Endothelial cell of umbilical vein (primary cell): ENCODE results near the gene FMNL1. TPM values are rescaled to one million over a fixed set of nuclear protein-coding genes. Genes with fewer than 3 reads are reported as not detected.

Experiments used
- BruUV-seq: library from RNA; stranded (reverse); fragments of 400-500 nt; replicated peaks from 2 replicates; lab custom pipeline; 2021; lab: Mats Ljungman, UMichigan
- CTCF ChIA-PET: fragments of 300-600, 350-600 bp; sonication (Branson Sonifier 250); formaldehyde crosslinking; loops from one replicate; lab custom pipeline; 2021; ENCODE audit warnings: antibody characterized with exemption, inconsistent platforms; lab: Charles Lee
- POLR2A ChIA-PET: fragments of 300-600, 350-600 bp; sonication (Branson Sonifier 250); formaldehyde crosslinking; loops from one replicate; lab custom pipeline; 2021; ENCODE audit warnings: antibody characterized with exemption, inconsistent platforms; lab: Charles Lee
- DNase-seq: peaks from one replicate; pipeline ENCODE4 v3.0.0-alpha.2; 2011; ENCODE audit warnings: low read depth, low spot score
- FAIRE-seq: peaks from 2 replicates; lab custom pipeline; 2011; peaks lifted over from hg19 to GRCh38; lab: Jason Lieb, UNC
- H2AFZ ChIP-seq: 2 replicates; pipeline ENCODE4 v1.6.0; 2012; ENCODE audit warnings: low read depth, low read length, control low read depth, inconsistent platforms
- H3K27ac ChIP-seq: 2 replicates; pipeline ENCODE4 v1.5.1; 2011; ENCODE audit warnings: low read depth, mild to moderate bottlenecking, control low read depth, low read length, moderate library complexity; ENCODE audit not compliant: insufficient read depth
- H3K27me3 ChIP-seq, 2 experiments: 2 replicates each; pipeline versions ENCODE4 v1.6.0 to v1.6.1; 2011; ENCODE audit warnings: low read length in 2 of 2, mixed read lengths in 1 of 2; ENCODE audit not compliant: control insufficient read depth in 2 of 2, insufficient read depth in 2 of 2
- H3K36me3 ChIP-seq, 2 experiments: 2 replicates in 1 of 2; 3 replicates in 1 of 2; pipeline ENCODE4 v1.5.1; 2011; ENCODE audit warnings: low read length in 2 of 2, mild to moderate bottlenecking in 1 of 2, moderate library complexity in 1 of 2; ENCODE audit not compliant: control insufficient read depth in 2 of 2, insufficient read depth in 2 of 2; ENCODE audit errors: extremely low read depth in 1 of 2
- H3K4me1 ChIP-seq: 3 replicates; pipeline ENCODE4 v1.5.1; 2011; ENCODE audit warnings: mild to moderate bottlenecking, low read length; ENCODE audit not compliant: control insufficient read depth, insufficient read depth; ENCODE audit errors: extremely low read depth
- H3K4me2 ChIP-seq: 2 replicates; pipeline ENCODE4 v1.6.1; 2011; ENCODE audit warnings: low read length, control low read depth, mixed read lengths; ENCODE audit not compliant: insufficient read depth
- H3K4me3 ChIP-seq, 3 experiments: fragments of 200-600 bp in 1 of 3; sonication (generic), shearing (Covaris generic) in 1 of 3; replicated peaks in 1 of 3; 2 replicates each; pipeline ENCODE4 v1.5.1; 2011 to 2016; ENCODE audit warnings: control low read depth in 3 of 3, low read length in 3 of 3, mild to moderate bottlenecking in 2 of 3, inconsistent platforms in 1 of 3, low read depth in 1 of 3, moderate library complexity in 1 of 3; ENCODE audit not compliant: insufficient read depth in 1 of 3
- H3K79me2 ChIP-seq: 2 replicates; pipeline ENCODE4 v1.6.0; 2012; ENCODE audit warnings: low read length, inconsistent platforms; ENCODE audit not compliant: control insufficient read depth, insufficient read depth
- H3K9ac ChIP-seq: replicated peaks from 2 replicates; pipeline ENCODE3; 2011; ENCODE audit warnings: low read length, control low read depth; ENCODE audit not compliant: insufficient read depth; ENCODE audit errors: extremely low read depth
- H3K9me1 ChIP-seq: replicated peaks from 3 replicates; pipeline ENCODE4 v1.6.0; 2011; ENCODE audit warnings: mild to moderate bottlenecking, low read length; ENCODE audit not compliant: control insufficient read depth, insufficient read depth; ENCODE audit errors: extremely low read depth
- H3K9me3 ChIP-seq: replicated peaks from 2 replicates; pipeline ENCODE4 v1.5.1; 2012; ENCODE audit warnings: low read length, inconsistent platforms; ENCODE audit not compliant: control insufficient read depth, insufficient read depth
- H4K20me1 ChIP-seq: replicated peaks from 2 replicates; pipeline ENCODE3; 2011; ENCODE audit warnings: mild to moderate bottlenecking, low read length; ENCODE audit not compliant: control insufficient read depth, insufficient read depth; ENCODE audit errors: extremely low read depth
- CTCF ChIP-seq, 2 donors: IDR thresholded peaks; 1 replicate in 1 of 2; 2 replicates in 1 of 2; pipeline ENCODE4 v1.5.1; 2011; ENCODE audit warnings: low read length in 2 of 2, mild to moderate bottlenecking in 2 of 2, moderate library complexity in 2 of 2, control low read depth in 1 of 2, inconsistent platforms in 1 of 2, low read depth in 1 of 2; ENCODE audit not compliant: insufficient read depth in 1 of 2; ENCODE audit errors: extremely low read depth in 1 of 2
- EZH2 ChIP-seq: IDR thresholded peaks from 2 replicates; pipeline ENCODE4 v1.6.1; 2012; ENCODE audit warnings: borderline replicate concordance, low read depth, mild to moderate bottlenecking, moderate library complexity, low read length, inconsistent platforms; ENCODE audit not compliant: severe bottlenecking
- GATA2 ChIP-seq: IDR thresholded peaks from 2 replicates; pipeline ENCODE4 v1.7.0; 2011; ENCODE audit warnings: low read depth, mild to moderate bottlenecking, moderate library complexity, mixed read lengths, low read length; ENCODE audit not compliant: insufficient read length, insufficient read depth
- JUN ChIP-seq: IDR thresholded peaks from 2 replicates; pipeline ENCODE4 v1.6.1; 2011; ENCODE audit warnings: borderline replicate concordance, low read depth; ENCODE audit not compliant: insufficient read length, insufficient read depth
- MAX ChIP-seq: IDR thresholded peaks from 2 replicates; pipeline ENCODE4 v1.6.1; 2011; ENCODE audit not compliant: insufficient read depth, insufficient read length
- MYC ChIP-seq: IDR thresholded peaks from one replicate; pipeline ENCODE4 v1.6.1; 2011; ENCODE audit warnings: mild to moderate bottlenecking, low read depth, low read length
- POLR2A ChIP-seq: IDR thresholded peaks from 2 replicates; pipeline ENCODE4 v1.6.1; 2012; ENCODE audit warnings: low read depth, mild to moderate bottlenecking, control low read depth, low read length
- POLR2AphosphoS5 ChIP-seq: IDR thresholded peaks from 2 replicates; pipeline ENCODE4 v1.6.1; 2012; ENCODE audit warnings: low read depth, mild to moderate bottlenecking, control low read depth, low read length, moderate library complexity; ENCODE audit not compliant: insufficient read depth
- dilution Hi-C: fragments of 300-500 bp; cut with MboI; formaldehyde crosslinking; loops from one replicate; pipeline ENCODE4 v1.15.0; 2019; ENCODE audit warnings: low sequenced_read_pairs; ENCODE audit not compliant: extremely low pct_ligation_motif_present
- intact Hi-C: fragments of 100-400 bp; cut with micrococcal nuclease; formaldehyde crosslinking; loops from one replicate; pipeline ENCODE4 v1.10.0; 2022
- polyA plus RNA-seq, 4 experiments: library from polyadenylated mRNA; depleted of rRNA in 3 of 4; stranded (reverse) in 3 of 4; unstranded in 1 of 4; fragments of >200 nt; gene quantifications; 2 replicates each; pipeline versions ENCODE4 v1.2.1 to v1.2.3, GENCODE V29; 2011 to 2012; ENCODE audit warnings: missing spikeins in 1 of 4
- total RNA-seq: library from RNA; stranded (reverse); gene quantifications from 2 replicates; pipeline ENCODE4 v1.2.3, GENCODE V29; 2021

Gene FMNL1
- total and polyA plus RNA-seq, 2 donors (not counting 3 experiments of a cell fraction or from before 2014, with no cell fraction given) = 0.95 to 1.6 TPM

GRCh38 chr17:45184144-45184543, 37.5 kb upstream of the FMNL1 start:
- intact Hi-C loops (no loop called here), dilution Hi-C loops (no loop called here)
- no peaks in the 10 kb centered on the region for H3K36me3 ChIP-seq
- TF ChIP-seq GATA2 = no peak
- no peak for TF ChIP-seq EZH2
- TF ChIP-seq CTCF (IDR thresholded peaks at IDR 0.05; ENCODE audit: extremely low read depth in 1 of 2, insufficient read depth in 1 of 2, low read depth in 1 of 2, low read length in 2 of 2) = no peak
- TF ChIP-seq POLR2A = no peak
- no peak for TF ChIP-seq JUN
- no peak for TF ChIP-seq MYC
- no peak for TF ChIP-seq MAX
- TF ChIP-seq POLR2AphosphoS5 = no peak
- ChIA-PET POLR2A (interaction anchor here (0.7 kb wide), 1 partner anchor 35 kb away, joined by 3 read pairs; no protein-coding TSS in a partner anchor), CTCF (interaction anchor here (1.0 to 4.0 kb wide), 5 partner anchors 8 to 49 kb away, joined by 3 to 15 read pairs (median 5); partner anchors contain the start of gene ACBD4)
- no peaks in the 10 kb centered on the region for H3K27me3 ChIP-seq
- H3K4me1 ChIP-seq = no peaks in the 10 kb centered on the region
- no peaks in the 10 kb centered on the region for H3K9me1 ChIP-seq
- no peaks in the 10 kb centered on the region for H4K20me1 ChIP-seq
- H3K4me3 ChIP-seq = no peak overlapping the region
- no peak for DNase-seq
- no TSS peak for BruUV-seq
- no peak for FAIRE-seq
- H3K9me3 ChIP-seq = no peaks in the 10 kb centered on the region
- no peak overlapping the region for H3K9ac ChIP-seq
- H3K79me2 ChIP-seq = no peaks in the 10 kb centered on the region
- H3K4me2 ChIP-seq = no peak overlapping the region
- H3K27ac ChIP-seq = no peak overlapping the region
- H2AFZ ChIP-seq = no peak overlapping the region
